Erythroblast (primary cell): ENCODE results near the gene SPATA9.

Source experiments
- GATA1 ChIP-seq: IDR thresholded peaks from 2 replicates; pipeline ENCODE4 v1.6.1; 2011; ENCODE audit warnings: low read depth, mild to moderate bottlenecking, control low read depth, low read length, moderate library complexity
- POLR2A ChIP-seq: IDR thresholded peaks from 2 replicates; pipeline ENCODE4 v1.6.1; 2011; ENCODE audit warnings: mild to moderate bottlenecking, low read length

DNA sequence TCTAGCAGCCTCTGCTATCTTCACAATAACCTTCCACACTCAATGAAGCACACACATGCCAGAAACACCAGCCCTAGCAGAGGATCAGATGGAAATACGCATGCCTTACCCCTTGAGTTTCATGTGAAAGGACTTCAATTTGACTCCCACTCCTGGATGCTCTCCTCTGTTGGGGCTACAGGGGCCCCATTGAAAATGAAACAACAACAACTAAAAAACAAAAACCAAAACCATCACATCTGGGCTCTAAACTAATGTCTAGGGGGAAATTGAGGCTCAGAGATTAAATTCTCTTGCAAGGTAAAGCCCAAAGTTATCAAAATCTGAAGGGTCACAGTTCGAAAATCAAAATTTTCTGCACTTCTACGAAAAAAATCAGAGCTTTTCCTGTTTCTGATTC is 44.2 kb downstream of the SPATA9 start:
- TF ChIP-seq POLR2A (no peak), GATA1 (no peak)
